BLaER1 (cell line): Measurements from ENCODE around the gene ELMOD3.
A peak's percentile ranks its signal among the peaks of the same experiment; 100 is the strongest.

ENCODE experiments used
- H3K27ac ChIP-seq: shearing (Covaris generic); formaldehyde crosslinking; 2 replicates; pipeline ENCODE4 v1.8.1; 2022
- H3K27me3 ChIP-seq: shearing (Covaris generic); formaldehyde crosslinking; 2 replicates; pipeline ENCODE4 v1.8.1; 2022
- H3K36me3 ChIP-seq: shearing (Covaris generic); formaldehyde crosslinking; 2 replicates; pipeline ENCODE4 v1.8.1; 2022
- H3K4me1 ChIP-seq: shearing (Covaris generic); formaldehyde crosslinking; 2 replicates; pipeline ENCODE4 v1.8.1; 2022
- H3K4me2 ChIP-seq: shearing (Covaris generic); formaldehyde crosslinking; 2 replicates; pipeline ENCODE4 v1.8.1; 2022
- H3K4me3 ChIP-seq: shearing (Covaris generic); formaldehyde crosslinking; 2 replicates; pipeline ENCODE4 v1.8.1; 2022
- H3K9ac ChIP-seq: shearing (Covaris generic); formaldehyde crosslinking; 2 replicates; pipeline ENCODE4 v1.8.1; 2022
- H3K9me3 ChIP-seq: shearing (Covaris generic); formaldehyde crosslinking; 2 replicates; pipeline ENCODE4 v1.8.1; 2022
- H4K20me1 ChIP-seq: shearing (Covaris generic); formaldehyde crosslinking; 2 replicates; pipeline ENCODE4 v1.8.1; 2022
- Cebpa-rat ChIP-seq: shearing (Covaris generic); IDR thresholded peaks from 2 replicates; pipeline ENCODE4 v1.8.1; 2022

The ELMOD3 gene

DNA sequence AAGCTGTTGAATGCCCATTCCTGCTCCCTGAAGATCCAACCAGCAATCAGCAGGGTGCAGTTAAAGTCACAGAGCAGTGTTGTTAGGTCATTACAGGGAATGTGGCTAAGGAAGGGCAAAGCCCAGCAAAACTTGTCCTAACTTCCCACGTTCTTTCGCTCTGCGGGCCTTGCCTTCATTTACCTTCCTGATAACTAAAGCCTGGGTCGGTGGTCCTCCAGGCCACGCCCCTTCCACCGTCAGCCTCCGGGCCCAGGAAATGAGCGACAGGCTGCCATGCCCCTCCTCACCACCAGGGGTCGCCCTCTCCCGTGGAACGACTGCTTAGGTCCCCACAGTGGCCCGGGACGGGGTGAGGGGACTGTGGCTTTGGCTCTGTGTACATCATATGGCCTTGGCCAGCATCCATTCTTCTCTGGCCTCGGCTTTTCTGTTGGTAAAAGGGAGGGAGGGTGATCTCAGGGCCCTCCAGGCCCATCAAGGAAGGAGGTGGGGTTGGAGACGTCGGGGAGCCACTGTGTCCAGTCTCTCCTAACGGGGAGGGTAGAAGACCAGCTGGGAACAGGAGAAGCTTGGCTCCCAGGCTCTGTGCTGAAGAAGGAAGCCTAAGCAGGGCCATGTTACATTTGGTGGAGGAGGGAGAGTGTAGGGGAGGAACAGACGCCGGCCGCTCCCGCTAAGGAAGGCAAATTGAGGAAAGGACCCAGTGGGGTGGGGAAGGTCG, 66.1 kb downstream of the ELMOD3 start:
- H3K4me2 ChIP-seq: peak overlapping the region; percentile 89
- peak overlapping the region; percentile 95 for H3K27ac ChIP-seq
- H3K4me3 ChIP-seq: peak overlapping the region; percentile 44; the same call in 1 of the 2 replicates
- no peaks in the 10 kb centered on the region for H3K27me3 ChIP-seq
- peaks cover 70% of the 10 kb centered on the region for H3K4me1 ChIP-seq
- H3K9ac ChIP-seq: peak overlapping the region; percentile 71
- no peaks in the 10 kb centered on the region for H3K36me3 ChIP-seq
- no peaks in the 10 kb centered on the region for H3K9me3 ChIP-seq
- H4K20me1 ChIP-seq: no peaks in the 10 kb centered on the region
- no peak for TF ChIP-seq Cebpa-rat

DNA sequence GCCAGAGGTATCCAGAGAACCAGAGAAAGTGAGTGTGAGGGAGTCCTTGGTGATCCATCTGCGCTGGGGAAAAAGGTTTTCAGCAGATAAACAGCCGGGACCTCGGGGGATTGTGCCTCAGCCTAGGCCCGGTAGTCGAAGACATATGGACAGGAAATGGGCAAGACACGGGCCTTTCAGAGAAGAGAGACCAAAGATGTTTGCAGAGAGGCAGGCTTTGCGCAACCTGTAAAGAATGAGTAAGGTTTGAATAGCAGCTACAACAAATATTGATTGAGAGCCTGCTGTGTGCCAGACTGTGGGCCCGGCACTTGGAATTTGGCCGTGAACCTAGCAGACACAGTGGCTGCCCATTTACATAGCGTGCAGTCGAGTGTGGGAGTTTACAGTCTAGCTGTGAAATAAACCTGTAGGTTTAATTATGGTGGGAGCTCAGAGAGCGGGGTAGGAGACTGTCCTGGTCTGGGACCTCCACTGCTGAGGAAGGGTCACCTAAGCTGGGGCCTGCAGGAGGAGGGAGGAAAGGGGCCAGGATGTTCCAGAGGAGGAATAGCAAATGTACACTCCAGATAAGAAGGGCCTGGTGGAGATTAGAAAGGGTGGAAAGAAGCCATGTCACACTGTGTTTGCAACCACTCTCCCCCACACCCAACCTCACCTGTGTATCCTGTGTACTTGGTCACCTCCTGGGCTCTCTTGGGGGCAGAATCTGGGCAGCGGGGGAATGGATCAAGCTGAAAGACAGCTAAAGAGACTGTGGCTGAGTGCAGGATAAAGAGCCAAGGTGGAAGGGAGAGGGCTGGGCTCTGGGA, 66.9 kb downstream of the ELMOD3 start:
- Histone ChIP-seq H3K9me3 (no peaks in the 10 kb centered on the region), H3K9ac (peak overlapping the region; percentile 71), H3K27ac (peak overlapping the region; percentile 95), H3K4me1 (peaks cover 69% of the 10 kb centered on the region), H3K4me3 (no peak overlapping the region), H3K4me2 (peak overlapping the region; percentile 89), H3K27me3 (no peaks in the 10 kb centered on the region), H3K36me3 (no peaks in the 10 kb centered on the region), H4K20me1 (no peaks in the 10 kb centered on the region)
- no peak for TF ChIP-seq Cebpa-rat

DNA sequence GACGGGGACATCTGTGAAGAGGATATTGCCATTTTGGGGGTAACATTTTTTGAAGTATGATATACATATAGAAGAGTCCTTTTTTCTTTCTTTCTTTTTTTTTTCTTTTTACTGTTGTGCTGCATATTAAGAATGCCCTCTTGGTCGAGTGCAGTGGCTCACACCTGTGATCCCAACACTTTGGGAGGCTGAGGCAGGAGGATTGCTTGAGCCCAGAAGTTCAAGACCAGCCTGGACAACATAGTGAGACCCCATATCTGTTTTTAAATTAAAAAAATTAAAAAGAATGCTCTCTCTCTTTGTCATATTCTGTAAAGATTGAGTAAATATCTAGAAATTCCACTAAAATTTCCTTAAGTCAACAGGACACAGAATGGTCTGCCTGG, 67.5 kb downstream of the ELMOD3 start:
- Histone ChIP-seq H3K27ac (no peak overlapping the region; the same call in 1 of the 2 replicates), H3K9ac (no peak overlapping the region), H3K4me1 (peaks cover 69% of the 10 kb centered on the region), H3K9me3 (no peaks in the 10 kb centered on the region), H3K27me3 (no peaks in the 10 kb centered on the region), H3K36me3 (no peaks in the 10 kb centered on the region), H4K20me1 (no peaks in the 10 kb centered on the region), H3K4me3 (no peak overlapping the region), H3K4me2 (no peak overlapping the region)
- TF ChIP-seq Cebpa-rat: no peak

DNA sequence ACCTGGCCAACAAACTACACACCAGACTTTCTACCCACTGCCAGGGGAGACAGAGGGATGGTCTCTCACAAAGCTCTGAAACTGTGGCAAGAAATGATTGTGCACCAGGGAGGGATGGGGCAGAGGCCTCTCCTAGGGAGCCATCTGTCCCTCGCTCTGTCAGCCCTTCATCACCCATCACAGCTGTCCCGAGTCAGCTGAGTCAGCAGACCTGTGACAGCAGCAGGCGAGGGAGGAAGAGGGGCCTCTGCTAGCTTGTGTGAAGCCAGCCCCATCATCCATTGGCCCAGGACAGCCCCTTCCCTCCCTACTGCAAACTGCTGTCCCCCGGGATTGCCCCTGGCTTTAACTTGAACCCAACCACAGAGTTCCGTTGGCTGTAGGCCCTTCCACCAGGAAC, 69.0 kb downstream of the ELMOD3 start:
- H3K4me2 ChIP-seq: peak overlapping the region; percentile 67
- no peaks in the 10 kb centered on the region for H3K36me3 ChIP-seq
- H3K9me3 ChIP-seq: no peaks in the 10 kb centered on the region
- TF ChIP-seq Cebpa-rat: no peak
- H4K20me1 ChIP-seq: no peaks in the 10 kb centered on the region
- H3K27me3 ChIP-seq: no peaks in the 10 kb centered on the region
- peaks cover 64% of the 10 kb centered on the region for H3K4me1 ChIP-seq
- H3K4me3 ChIP-seq: no peak overlapping the region
- H3K27ac ChIP-seq: peak overlapping the region; percentile 50
- H3K9ac ChIP-seq: peak overlapping the region; percentile 40

DNA sequence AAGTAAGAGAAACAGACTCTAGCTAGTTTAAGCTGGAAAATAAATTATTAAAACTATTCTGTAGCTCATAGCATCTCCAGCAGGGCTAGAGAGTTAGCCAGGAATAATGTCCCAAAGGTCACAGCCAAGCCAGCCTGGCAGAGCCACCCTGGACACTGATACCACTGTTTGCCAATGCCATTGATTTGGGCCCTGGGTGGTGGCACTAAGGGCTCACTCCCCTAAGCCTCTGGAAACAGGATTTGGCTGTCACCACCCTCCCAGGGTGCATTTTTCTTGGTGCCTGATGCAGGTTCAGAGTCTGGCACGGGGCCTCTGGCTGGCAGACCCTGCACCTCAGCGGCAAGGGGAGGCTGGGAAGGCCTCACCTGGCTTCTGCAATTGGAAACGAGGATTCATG, 71.0 kb downstream of the ELMOD3 start:
- H4K20me1 ChIP-seq: no peaks in the 10 kb centered on the region
- no peaks in the 10 kb centered on the region for H3K36me3 ChIP-seq
- no peak overlapping the region for H3K9ac ChIP-seq
- H3K27me3 ChIP-seq: no peaks in the 10 kb centered on the region
- TF ChIP-seq Cebpa-rat: no peak
- no peak overlapping the region for H3K27ac ChIP-seq
- H3K4me1 ChIP-seq: peaks cover 67% of the 10 kb centered on the region
- H3K9me3 ChIP-seq: no peaks in the 10 kb centered on the region
- H3K4me3 ChIP-seq: no peak overlapping the region
- H3K4me2 ChIP-seq: no peak overlapping the region

DNA sequence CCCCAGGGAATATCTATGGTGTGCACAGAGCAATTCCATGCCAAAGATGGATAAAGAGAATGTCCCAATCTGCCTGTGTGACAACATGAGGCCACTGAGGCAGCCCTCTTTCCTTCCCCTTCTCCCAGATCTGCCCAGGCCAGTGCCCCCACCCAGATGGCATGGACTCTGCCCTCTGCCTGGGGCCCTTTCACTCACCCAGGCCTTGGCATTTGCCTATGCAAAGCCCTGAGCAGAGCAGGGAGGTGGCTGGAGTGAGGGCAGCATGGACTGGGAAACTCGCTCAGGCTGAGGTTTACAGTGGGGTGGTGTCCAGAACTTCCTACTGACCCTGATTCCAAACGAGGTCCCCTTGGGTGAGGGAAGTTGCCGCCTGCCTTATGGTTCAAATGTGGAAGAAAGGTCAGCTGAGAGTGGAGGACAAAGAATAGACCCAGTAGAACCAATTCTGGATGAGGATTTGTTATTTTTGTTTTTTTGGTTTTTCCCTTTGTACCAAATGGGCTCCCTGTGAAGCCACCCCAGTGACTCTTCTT, 72.8 kb downstream of the ELMOD3 start:
- Histone ChIP-seq H3K9me3 (no peaks in the 10 kb centered on the region), H3K27ac (no peak overlapping the region), H3K9ac (no peak overlapping the region), H4K20me1 (no peaks in the 10 kb centered on the region), H3K4me2 (no peak overlapping the region), H3K4me1 (peaks cover 69% of the 10 kb centered on the region), H3K27me3 (no peaks in the 10 kb centered on the region), H3K36me3 (no peaks in the 10 kb centered on the region), H3K4me3 (no peak overlapping the region)
- no peak for TF ChIP-seq Cebpa-rat

DNA sequence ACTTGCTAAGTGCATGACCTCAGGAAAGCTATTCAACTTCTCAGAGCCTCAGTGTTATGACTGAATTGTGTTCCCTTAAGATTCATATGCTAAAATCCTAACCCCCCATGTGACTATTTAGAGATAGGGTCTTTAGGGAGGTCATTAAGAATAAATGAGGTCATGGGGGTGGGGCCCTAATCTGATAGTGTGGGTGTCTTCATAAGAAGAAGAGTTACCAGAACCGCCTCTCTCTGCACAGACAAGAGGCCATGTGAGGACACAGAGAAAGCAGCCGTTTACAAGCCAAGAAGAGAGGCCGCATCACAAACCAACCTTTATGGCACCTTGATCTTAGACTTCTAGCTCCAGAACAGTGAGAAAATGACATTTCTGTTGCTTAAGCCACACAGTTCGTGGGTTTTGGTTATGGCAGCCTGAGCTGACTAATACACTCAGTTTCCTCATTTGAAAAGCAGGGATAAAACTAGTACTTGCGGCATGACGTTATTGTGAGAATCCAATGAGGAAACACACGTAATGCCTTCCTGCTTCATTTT, 73.8 kb downstream of the ELMOD3 start:
- Histone ChIP-seq H3K4me2 (peak overlapping the region; percentile 22), H3K9me3 (no peaks in the 10 kb centered on the region), H3K27ac (no peak overlapping the region), H3K4me3 (no peak overlapping the region), H3K36me3 (no peaks in the 10 kb centered on the region), H3K27me3 (no peaks in the 10 kb centered on the region), H3K4me1 (peaks cover 67% of the 10 kb centered on the region), H4K20me1 (no peaks in the 10 kb centered on the region), H3K9ac (no peak overlapping the region)
- TF ChIP-seq Cebpa-rat: no peak

DNA sequence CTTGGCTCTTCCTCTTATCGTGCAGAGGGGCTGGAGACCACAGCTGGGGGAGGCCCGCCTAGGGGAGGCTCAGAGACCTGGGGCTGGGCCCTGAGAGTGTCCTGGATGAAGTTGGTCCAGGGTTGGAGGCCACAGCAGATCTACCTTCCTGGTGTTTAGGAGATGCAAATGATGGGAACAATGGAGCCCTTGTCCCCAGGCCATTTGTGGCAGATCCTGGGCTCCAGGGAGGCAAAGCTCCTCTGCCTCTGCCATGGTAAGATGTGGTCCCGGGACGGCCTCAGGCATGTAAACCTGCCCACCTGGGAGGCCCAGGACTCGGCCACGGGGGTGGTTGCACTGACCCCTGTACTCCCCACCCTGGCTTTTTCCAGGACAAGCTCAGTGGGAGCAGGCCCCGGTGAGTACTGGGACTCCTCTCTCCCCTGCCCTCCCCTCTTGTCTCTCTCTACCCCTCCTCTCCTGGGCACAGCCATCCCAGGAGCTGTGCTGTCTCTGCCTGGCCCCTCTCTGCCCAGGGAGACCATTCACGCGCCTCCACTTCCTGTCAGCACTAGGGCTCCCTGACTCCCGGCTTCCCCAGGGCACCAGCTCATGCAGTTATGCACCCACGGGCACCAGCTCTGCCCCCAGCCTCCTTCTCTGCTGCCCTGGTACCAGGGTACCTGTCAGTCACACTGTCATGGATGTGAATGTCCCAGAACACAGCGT, 74.8 kb downstream of the ELMOD3 start:
- H3K27ac ChIP-seq: peak overlapping the region; percentile 51
- no peaks in the 10 kb centered on the region for H3K36me3 ChIP-seq
- no peaks in the 10 kb centered on the region for H4K20me1 ChIP-seq
- no peak for TF ChIP-seq Cebpa-rat
- no peaks in the 10 kb centered on the region for H3K9me3 ChIP-seq
- peak overlapping the region; percentile 19; the same call in 1 of the 2 replicates for H3K9ac ChIP-seq
- H3K4me3 ChIP-seq: no peak overlapping the region
- no peaks in the 10 kb centered on the region for H3K27me3 ChIP-seq
- H3K4me1 ChIP-seq: peaks cover 67% of the 10 kb centered on the region
- H3K4me2 ChIP-seq: peak overlapping the region; percentile 73

DNA sequence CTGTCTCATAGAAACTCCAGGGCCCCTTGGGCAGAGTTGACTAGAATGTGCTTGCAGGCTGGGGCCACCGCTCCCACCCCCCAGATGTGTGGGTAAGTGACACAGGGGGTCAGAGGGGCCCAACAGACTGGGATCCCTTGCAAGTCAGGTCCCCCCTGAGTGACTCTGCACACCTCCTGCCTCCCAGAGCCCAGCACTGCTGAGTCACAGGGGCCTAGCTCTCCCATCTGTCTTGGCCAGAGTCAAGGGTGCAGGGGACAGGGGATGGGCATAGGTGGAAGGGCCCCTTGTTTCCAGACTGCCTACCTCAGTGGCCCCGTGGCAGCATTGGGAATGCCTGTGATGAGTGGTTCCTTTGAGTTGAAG, 75.3 kb downstream of the ELMOD3 start:
- Histone ChIP-seq H4K20me1 (no peaks in the 10 kb centered on the region), H3K4me1 (peaks cover 67% of the 10 kb centered on the region), H3K9ac (peak overlapping the region; percentile 19; the same call in 1 of the 2 replicates), H3K4me3 (no peak overlapping the region), H3K4me2 (peak overlapping the region; percentile 73), H3K27ac (peak overlapping the region; percentile 51), H3K36me3 (no peaks in the 10 kb centered on the region), H3K27me3 (no peaks in the 10 kb centered on the region), H3K9me3 (no peaks in the 10 kb centered on the region)
- TF ChIP-seq Cebpa-rat: no peak
